Urothelium cell line (cell line): ENCODE data around the gene ASTN2.
A peak's percentile ranks its signal among the peaks of the same experiment; 100 is the strongest.

ENCODE experiments used
- DNase-seq: peaks from one replicate; pipeline ENCODE4 v3.0.0; 2011; ENCODE audit warnings: low spot score, mixed read lengths
- FAIRE-seq: peaks from 2 replicates; lab custom pipeline; 2011; peaks lifted over from hg19 to GRCh38; lab: Jason Lieb, UNC

Gene ASTN2

GRCh38 chr9:117188394-117188793 lies 226.5 kb downstream of the ASTN2 start:
- DNase-seq (no peak), FAIRE-seq (no peak)

DNA sequence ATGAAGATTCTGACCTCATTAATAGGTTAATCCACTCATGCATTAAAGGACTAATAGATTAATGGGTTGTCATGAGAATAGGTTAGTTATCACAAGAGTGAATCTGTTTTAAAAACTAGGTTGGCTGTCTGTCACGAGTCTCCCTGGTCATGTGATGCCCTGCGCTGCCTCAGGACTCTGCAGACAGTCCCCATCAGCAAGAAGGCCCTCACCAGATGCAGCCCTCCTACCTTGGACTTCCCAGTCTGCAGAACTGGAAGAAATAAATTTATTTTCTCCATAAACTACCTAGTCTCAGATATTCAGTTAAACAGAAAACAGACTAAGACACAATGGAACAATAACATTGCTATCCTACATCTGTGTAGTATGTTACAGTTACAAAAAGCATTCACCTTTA lies 227.4 kb downstream of the ASTN2 start:
- FAIRE-seq, result no peak

DNA sequence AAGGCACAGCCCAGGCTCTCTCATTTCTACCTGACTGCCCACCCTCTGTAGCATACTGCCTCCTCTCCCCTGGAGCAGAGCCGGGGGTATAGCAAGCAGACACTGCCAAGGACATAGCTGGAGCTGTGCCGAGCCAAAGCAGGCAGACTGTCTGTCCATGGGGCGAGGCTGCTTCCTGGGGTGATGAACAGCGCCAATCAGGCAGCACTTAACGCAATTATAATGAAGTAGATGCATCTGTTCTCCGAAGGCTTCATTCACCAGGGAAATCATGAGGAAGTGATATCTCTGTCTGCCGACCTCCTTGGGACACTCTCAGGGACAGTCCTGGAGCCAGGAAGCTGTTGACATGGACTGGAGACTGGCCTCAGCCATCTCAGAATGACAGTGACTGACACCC lies 230.7 kb downstream of the ASTN2 start:
- DNase-seq (no peak), FAIRE-seq (no peak)

More for the DNA sequence above, 227.4 kb downstream of the ASTN2 start:
- no peak for DNase-seq

DNA sequence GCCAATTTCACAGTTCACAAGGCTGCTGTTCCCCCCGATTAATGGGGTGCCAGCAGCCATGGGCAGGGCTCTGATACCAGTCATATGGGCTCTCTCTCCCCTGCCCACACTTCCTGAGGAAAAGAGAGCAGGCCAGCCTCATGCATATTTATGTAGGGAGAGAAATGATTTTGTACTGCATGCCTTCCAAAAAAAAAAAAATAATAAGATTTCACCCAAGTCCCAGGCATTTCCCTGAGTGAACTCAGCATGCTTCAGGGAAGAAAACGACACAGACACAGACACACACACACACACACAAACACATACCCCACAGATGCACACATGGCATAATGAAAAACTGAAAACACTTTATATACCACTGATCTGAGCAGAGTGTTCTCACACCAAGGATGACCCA lies 232.8 kb downstream of the ASTN2 start:
- no peak for FAIRE-seq
- no peak for DNase-seq

DNA sequence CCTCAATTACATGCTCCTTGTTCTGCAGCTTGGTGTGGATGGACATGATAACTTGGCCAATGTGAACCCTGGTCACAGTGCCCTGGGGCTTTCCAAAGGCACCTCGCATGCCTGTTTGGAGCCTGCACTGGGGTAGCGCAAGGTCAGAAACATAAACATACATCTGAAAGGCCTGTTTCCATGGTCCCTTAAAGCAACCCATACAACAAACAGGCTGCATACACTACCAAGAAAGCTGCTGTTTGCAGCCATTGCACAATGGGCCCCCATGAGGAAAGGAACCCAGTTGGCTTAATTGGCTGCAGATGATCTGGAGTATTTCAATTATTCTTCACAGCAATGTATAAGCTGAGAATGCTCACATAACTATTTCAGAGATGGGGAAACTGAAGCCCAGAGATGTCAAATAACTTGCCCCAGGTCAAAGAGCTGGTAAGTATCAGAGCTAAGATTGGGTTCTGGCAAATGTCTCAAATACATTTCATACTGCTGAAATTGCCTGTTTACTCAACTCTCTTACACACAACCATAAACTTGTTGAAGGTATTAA lies 233.9 kb downstream of the ASTN2 start:
- DNase-seq, result no peak
- FAIRE-seq, result no peak

DNA sequence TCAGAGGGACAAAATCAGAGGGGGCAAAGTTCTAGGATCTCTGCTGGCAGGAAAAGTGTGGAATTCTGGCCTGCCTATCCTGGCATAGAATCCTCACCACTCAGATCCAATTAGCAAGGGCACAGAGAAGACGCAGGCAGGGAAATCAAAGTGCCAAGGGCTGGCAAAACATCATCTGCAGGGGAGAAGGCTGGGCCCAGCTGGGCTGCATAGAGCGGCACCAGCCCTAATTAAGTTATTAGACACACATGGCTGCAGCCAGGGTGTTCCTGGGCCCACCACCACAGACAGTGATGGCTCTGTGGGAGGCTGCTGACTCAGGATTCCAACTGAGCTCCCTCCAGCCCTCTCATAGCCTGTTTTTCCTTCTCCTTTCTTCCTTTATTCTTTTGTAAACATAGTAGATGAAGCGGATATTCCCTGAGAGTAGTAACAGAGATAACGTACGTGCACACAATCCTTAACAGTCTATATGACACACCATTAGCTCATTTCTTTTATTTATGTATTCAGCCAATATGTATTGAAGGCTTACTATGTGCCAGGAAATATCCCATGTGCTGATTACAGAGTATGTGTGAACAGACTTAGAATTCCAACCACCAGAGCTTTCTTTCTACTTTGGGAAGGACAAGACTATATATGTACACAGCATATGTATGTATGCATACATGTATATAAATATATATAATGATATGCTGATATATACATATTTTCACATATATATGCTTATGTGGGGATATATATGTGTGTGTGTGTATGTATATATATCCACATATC lies 236.1 kb downstream of the ASTN2 start:
- FAIRE-seq (no peak), DNase-seq (no peak)

DNA sequence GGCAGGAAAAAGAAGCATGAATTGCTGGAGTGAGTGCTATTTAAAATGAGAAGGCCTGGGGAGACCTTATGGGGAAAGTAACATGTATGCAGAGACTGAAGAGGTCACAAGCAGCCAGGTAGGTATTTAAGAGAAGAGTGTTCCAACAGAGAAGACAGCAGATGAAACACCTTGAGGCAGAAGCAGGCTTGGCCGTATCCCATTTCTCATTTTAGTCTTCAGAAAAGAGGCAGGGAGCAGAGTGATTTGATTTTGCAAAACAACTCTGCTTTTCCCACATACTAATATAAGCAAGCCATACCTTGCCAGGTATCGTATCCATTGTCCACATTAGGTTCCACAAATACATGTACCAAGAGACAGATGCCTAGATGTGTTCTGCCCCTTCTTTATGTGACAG lies 244.3 kb downstream of the ASTN2 start:
- FAIRE-seq, result no peak
- DNase-seq, result no peak

- DNase-seq, result no peak
- no peak for FAIRE-seq
These were observed 245.7 kb downstream of the ASTN2 start for GRCh38 chr9:117169089-117169621.

- FAIRE-seq, result no peak
- DNase-seq, result no peak
These were observed 250.3 kb downstream of the ASTN2 start for GRCh38 chr9:117164512-117164911.

DNA sequence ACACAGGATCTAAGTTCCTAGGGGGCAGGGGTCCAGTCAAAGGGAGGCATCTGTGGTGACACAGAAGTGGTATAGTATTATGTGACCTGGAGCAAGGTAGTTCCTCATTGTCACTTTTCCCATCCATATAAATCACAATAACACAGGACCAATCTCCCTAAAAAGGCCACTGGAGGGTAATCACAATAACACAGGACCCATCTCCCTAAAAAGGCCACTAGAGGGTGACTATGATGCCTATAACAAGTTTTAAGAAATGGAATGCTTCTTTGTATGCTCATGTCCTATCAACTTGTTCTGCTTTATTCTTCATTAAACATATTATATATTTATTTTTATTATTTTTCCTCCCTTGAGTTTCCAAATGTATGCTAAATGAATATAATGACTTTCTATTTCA lies 254.6 kb downstream of the ASTN2 start:
- DNase-seq (no peak), FAIRE-seq (no peak)

GRCh38 chr9:117156771-117157535 lies 257.9 kb downstream of the ASTN2 start:
- no peak for FAIRE-seq
- DNase-seq, result no peak

- no peak for DNase-seq
- no peak for FAIRE-seq
These were observed 258.6 kb downstream of the ASTN2 start for GRCh38 chr9:117156144-117156688.

DNA sequence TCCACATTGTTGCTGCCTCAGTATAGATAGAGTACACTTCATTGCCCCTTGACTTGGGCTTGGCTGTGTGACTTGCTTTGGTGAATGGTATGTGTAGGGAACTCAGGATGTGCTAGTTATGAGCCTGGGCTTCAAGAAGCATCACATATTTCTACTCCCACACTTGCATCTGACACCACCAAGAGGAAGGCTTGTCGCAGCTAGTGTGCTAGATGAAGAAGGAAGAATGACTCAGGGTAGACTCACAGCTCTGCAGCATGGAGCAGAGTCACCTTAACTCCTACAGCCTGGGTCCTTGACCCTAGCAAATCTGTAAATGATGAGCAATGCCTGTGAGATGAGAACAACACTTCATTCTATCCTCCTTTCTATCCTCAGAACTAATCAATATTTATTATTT lies 261.8 kb downstream of the ASTN2 start:
- no peak for FAIRE-seq
- DNase-seq, result peak; percentile 9

DNA sequence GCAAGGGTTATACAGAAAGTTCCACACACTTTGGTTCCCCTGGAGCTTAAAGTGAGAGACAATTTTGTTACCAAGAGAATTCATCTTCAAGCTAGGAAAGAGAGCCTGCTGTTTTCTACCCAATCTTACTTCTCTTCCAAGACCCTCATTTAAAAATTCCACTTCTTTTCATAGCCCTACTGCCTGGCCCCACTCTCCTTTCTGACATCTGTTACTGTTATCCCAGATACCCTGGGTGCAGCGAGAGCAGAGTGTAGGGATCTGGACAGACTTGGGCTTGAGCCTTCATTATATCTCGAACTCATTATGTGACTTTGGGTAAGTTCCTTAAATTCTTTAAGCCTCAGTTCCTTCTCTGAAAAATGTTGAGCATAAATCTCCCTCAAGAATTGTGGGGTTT lies 263.1 kb downstream of the ASTN2 start:
- FAIRE-seq (no peak), DNase-seq (no peak)

DNA sequence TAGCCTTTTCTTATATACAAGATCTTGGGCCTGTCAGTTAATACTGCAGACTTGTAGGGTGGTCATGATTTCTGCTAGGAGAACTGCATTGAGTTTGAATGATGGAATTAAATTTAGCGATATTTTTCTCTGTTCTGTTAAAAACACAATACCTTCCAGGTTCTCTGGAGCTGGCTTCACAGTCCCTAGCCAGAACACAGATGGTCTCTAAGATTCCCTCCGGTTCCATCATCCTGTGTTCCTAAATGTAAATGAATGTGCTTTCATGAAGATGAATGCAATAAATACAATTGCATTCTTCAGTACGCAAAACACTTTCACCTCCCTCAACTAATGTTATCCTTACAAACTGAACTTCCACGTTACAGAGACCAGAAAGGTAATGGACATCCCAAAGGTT lies 264.9 kb downstream of the ASTN2 start:
- no peak for DNase-seq
- FAIRE-seq, result no peak

DNA sequence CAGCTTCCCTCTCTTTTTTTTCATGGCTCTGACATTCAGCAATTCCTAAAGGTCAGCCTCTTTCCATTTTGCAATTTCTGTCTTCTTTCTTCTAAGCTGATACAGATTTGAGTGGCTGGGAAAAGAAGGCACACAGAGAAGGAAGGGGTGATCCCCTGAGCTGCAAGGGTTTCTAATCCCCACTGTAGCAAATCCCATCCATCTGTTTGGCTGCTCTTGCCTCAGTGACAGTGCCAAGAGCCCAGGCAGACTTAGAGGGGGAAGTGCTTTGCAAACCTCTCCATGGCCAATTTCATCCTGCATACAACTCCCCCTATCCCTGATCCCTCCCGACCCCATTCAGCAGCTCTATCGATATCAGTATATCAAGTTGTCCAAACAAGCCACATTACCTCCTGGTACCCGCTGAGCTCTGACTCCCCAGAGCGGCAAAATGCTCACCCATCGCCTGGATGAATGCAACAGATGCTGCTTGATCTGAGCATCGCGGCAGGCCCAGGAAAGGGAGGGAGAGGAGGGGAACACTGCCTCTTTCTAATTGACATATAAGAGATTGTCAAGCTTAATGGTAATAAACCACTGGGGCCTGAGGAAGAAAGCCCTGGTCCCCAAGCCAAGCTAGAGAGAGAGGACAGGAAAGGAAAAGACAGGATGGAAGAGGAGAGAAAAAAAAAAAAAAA lies 268.9 kb downstream of the ASTN2 start:
- FAIRE-seq, result no peak
- no peak for DNase-seq

GRCh38 chr9:117145081-117145480 lies 269.8 kb downstream of the ASTN2 start:
- no peak for FAIRE-seq
- no peak for DNase-seq

DNA sequence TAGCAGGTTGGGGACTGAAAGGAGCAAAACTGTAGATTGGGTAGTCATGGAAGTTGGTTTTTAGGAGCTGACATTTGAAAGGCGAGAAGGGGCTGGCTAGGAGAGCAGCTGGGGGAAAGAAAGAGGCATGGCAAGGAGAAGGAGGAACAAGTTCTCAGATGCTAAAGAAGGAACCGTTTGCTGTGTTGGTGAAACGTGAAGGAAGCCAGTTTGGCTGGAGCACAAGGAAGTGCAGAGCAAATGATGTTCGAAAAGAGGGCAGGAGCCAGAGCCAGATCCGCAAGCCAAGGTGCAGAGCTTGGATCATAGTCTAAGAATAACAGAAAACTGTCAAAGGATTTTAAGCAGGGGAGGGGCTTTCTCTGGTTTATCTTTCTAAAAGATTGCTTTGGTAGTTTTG lies 276.6 kb downstream of the ASTN2 start:
- DNase-seq (no peak), FAIRE-seq (no peak)

DNA sequence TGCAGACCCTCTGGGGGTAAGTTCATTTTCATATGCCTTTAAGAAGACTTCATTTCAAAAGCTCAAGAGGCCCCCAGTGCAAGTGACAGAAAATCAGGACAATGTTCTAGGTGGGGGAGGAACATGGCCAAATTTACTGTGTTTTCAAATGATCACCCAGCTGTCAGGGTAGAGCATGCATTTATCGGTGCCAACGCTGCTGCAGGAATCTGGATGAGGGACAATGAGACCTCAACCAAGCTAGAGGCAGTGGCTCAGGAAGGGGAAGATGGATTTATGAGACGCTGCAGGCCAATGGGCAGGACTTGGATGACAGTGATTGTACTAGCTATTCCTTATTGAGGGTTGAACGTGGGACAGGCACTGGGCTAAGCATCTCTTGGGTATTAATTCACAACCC lies 278.4 kb downstream of the ASTN2 start:
- DNase-seq (no peak), FAIRE-seq (no peak)

- FAIRE-seq (no peak), DNase-seq (no peak)
These were observed 279.3 kb downstream of the ASTN2 start for GRCh38 chr9:117135501-117136098.
